DMS153 (cell line): ENCODE measurements around the gene JARID2.
"Not testable (repeated sequence)": the region's sequence is repeated elsewhere in the genome, so short reads cannot be mapped to it uniquely, and the experiment has no call there.

Source experiments
- DNase-seq: peaks from one replicate; lab custom pipeline; 2025; lab: John Stamatoyannopoulos, UW

Gene JARID2

DNA sequence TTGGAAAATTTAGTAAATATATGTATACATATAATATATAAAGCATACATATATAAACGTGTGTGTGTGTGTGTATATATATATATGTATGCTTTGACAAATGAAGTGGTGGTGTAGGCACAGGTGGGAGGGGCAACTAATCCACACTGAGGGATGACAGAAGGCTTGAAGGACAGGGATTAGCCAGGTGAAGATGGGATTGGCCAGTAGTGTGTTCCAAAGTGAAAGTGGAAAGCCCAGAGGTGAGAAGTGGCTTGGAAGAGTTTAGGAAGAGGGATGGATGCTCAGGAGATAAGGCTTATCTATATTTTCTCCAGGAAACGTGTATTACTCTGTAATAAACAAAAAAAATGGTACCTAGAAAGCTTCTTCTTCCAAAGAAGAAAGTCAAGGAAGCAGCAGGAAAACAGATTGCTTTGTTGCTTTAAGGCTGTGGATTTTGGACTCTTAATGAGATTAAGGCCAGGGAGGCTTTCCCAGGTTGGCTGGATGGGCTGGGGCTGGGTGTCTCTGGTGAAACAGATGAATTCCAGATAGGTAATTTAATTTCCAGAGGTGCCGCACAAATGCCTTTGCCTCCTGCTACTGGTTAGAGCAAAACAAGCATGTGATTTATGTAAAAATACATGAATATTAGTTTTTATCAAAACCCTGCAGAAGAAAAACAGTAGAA is 63.9 kb downstream of the JARID2 start:
- DNase-seq: no peak

- DNase-seq: no peak
Measured at GRCh38 chr6:15310680-15311079, 64.8 kb downstream of the JARID2 start.

DNA sequence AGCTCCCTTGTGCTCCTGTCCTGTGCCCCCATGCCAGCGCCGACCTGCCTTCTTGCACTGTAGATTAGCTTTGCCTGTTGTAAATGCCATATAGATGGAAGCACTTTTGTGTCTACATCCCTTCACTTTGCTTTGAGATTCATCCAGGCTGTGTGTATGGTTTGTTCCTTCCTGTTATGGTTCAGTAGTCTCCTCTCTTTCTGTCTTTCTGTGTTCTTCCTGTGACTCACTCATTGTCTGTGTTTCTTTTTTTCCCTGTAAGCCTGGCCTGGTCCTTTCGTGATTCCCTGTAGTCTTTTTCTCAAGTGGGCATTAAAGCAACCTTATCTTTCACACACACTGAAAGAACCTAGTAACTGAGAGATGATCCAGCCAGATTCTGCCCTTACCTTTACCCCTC is 66.6 kb downstream of the JARID2 start:
- no peak for DNase-seq

- DNase-seq: no peak
Measured at GRCh38 chr6:15313367-15313766, 67.5 kb downstream of the JARID2 start.

DNA sequence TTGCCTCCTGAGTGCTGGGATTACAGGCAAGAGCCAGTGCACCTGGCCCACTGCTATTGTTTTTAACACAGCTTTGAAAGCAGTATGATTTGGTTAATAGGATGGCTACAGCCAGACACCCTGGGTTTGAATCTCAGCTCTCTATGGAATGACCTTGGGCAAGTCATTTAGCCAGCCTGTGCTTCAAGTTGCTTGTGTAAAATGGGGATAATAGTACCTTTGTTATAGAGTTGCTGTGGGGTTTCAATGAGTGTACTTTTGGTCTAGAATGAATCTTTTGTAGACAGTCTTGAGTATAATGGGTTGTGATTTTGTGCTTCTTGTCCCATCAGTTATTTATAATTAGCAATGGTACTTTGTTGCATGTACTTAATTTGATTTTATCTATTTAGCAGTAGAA is 70.9 kb downstream of the JARID2 start:
- DNase-seq: no peak

- DNase-seq: no peak
Measured at GRCh38 chr6:15317251-15317650, 71.4 kb downstream of the JARID2 start.

DNA sequence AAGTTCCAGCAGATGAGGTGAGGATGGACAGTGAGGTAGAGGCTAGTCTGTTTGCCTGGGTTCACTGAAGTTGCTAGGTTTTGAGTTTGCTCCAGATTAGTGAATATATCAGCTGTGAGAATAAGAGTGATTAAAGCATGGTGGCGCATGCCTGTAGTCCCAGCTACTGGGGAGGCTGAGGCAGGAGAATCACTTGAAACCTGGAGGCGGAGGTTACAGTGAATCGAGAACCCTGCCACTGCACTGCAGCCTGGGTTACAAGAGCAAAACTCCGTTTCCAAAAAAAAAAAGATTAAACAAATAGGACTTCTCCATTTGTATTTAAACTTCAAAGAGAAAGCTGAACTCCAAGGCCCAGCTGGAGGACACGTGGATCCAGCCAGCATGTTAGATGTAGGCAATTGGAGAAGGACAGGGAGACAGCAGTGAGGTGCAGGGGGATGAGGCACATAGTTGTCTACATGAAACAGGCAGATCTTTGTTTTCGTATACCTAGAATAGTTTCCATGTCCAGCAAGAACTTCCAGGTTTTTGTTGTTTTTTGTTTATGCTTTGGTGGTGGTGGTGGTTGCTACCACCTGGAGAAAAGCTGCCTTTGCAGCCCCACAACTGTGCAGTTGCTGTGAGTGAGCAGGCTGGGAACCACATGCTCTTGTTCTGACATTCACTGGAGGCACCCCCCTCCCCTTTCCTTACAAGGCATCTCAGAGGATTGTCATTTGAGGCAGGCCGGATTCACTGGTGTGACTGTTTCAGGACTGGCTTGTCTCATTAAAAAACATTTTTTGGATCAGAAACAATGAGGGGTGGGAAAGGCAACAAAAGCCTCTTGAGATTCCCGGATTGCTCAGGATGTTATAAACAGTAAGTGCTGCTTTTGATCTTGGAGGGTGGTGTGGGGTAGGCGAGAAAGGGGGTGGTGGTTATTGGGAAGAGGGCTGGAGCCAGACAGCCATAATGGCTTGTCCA is 72.3 kb downstream of the JARID2 start:
- no peak for DNase-seq

DNA sequence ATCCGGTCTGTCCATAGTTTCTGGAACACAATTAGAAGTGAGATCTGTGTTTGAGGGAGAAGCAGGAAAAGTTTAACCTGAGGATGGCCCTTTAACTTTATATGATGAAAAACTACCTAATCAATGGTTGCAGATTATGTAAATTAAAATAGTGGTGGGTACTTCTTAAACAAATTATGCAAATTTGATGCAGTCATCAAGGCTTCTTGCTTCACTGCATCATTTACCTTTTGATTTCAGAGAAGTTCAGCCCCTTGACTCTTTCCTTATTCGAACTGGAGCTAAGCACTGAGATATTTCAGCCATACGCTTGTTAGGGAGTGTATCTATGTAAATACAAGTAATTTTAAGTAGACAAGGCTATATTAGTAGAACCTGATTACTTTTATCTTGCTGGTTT is 73.8 kb downstream of the JARID2 start:
- DNase-seq: no peak

- no peak for DNase-seq
Measured at GRCh38 chr6:15320693-15321092, 74.8 kb downstream of the JARID2 start.

GRCh38 chr6:15322184-15322583 is 76.3 kb downstream of the JARID2 start:
- DNase-seq: no peak

DNA sequence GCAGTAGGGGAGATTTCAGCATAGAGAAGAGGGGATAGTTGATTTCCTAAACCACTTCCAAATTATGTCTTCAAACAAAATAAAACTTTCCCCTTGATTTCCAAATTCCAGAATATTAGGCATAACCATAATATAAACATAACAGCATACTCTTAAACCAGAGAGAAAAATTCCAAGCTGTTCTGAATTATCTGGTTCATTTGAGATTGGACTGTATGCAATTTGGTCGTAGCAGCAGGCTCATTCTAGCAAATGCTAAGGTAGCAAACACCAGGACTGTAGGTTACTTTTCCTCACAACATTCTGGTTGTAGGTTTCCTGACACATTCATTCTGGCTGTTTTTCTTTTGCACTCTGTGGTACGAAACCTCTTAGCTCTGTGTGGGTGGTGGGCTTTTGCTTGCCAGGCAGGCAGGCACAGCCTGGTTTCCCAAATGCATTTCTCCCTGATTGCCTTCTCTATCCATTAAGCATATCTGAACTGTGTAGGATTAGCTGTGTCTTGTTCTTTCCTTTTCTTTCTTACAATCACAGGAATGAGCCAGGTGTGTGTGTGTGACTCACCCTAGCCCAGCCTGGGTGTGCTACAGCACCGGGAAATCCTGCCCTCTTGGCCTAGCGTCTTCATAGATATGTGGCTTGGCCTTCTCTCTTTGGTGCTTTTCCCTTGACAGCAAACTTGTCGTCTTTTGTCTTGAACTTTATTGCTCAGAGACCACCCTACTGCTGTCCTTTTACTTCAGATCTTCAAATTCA is 77.1 kb downstream of the JARID2 start:
- DNase-seq: no peak

GRCh38 chr6:15323611-15324010 is 77.7 kb downstream of the JARID2 start:
- not testable (repeated sequence) for DNase-seq

- no peak for DNase-seq
Measured at GRCh38 chr6:15324427-15324985, 78.6 kb downstream of the JARID2 start.

DNA sequence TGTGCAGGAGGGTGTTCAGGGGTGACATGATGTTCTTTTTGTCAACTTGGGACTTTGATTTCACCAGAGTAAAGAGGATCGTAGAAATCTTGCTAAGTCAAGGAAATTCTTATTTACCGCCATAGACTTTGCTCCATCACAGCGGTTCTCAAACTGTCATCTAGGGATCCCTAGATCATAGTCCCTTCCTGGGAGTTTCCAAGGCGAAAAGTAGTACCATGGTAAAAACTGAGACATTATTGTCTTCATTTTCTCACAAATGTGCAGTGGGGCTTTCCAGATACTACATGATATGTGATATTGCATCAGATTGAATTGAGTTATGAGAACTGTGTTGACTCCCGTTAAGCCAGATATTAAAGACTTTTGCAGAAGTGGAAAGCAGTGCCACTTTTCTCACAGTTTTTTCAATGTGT is 79.7 kb downstream of the JARID2 start:
- no peak for DNase-seq

DNA sequence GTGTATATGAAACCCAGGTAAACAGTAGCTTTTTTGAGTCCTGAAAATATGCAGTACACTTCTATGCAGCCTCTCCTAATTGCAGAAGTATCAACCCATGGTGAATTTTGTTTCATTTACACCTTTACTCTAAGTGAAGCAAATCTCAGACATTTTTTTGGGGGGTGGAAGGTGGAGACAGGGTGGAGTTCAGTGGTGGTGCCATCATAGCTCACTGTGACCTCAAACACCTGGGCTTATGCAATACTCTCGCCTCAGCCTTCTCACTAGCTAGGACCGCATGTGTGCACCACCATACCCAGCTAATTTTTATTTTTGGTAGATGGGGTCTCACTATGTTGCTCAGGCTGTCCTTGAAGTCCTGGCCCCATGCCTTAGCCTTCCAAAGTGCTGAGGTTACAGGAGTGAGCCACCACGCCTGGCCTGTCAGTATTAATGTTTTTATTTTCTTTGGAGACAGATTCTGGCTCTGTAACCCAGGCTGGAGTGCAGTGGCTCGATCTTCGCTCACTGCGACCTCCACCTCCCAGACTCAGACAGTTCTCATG is 80.3 kb downstream of the JARID2 start:
- no peak for DNase-seq

DNA sequence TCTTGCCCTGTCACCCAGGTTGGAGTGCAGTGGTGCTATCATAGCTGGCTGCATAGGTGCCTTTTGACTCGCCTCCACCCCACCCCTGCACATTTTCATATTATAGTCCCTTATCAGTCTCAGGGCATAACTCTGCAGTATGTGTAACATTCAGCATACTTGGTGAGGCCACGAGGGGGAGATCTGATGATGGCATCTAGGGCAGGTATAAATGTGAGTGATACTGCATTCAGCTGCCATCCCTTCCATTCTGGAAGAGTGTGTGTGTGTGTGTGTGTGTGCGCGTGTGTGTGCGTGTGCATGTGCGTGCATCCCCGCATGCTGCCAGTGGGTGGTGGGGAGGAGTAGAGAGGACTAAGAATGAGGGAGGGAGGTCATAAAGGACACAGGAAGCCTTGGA is 81.4 kb downstream of the JARID2 start:
- DNase-seq: no peak

GRCh38 chr6:15329197-15329671 is 83.4 kb downstream of the JARID2 start:
- no peak for DNase-seq

- DNase-seq: no peak
Measured at GRCh38 chr6:15330174-15330944, 84.5 kb downstream of the JARID2 start.

- DNase-seq: no peak
Measured at GRCh38 chr6:15331143-15331542, 85.3 kb downstream of the JARID2 start.

- DNase-seq: no peak
Measured at GRCh38 chr6:15331629-15332251, 85.9 kb downstream of the JARID2 start.

DNA sequence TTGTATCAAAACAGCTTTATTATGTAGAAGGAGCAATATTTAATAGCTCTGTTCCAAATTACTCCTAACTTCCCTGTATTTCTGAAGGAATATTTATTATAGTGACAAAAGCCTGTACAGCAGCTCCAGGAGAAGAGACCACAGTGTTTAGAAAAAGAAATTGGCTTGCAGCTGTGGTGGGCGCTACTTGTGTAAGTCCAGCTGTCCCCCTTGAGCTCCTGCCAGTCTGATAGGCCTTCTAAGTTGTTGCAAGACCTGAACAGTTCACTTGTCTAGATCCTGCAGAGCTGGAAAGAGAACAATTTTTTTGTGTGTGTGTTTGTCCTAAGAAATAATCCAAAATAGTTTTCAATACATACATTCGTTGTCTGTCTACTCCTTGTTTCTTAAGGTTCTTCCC is 86.6 kb downstream of the JARID2 start:
- DNase-seq: no peak
